HG02763 (cell line): ENCODE measurements around the gene PHACTR2.
"Not testable (repeated sequence)": the region's sequence is repeated elsewhere in the genome, so short reads cannot be mapped to it uniquely, and the experiment has no call there.

ENCODE experiments used
- ATAC-seq: cut with Tn5 transposase; IDR thresholded peaks from one replicate; pipeline ENCODE4 v1.9.1; 2021; ENCODE audit warnings: mild to moderate bottlenecking, moderate library complexity; ENCODE audit not compliant: unreplicated experiment

The PHACTR2 gene

GRCh38 chr6:143759666-143760065, 81.9 kb downstream of the PHACTR2 start:
- ATAC-seq: no peak

DNA sequence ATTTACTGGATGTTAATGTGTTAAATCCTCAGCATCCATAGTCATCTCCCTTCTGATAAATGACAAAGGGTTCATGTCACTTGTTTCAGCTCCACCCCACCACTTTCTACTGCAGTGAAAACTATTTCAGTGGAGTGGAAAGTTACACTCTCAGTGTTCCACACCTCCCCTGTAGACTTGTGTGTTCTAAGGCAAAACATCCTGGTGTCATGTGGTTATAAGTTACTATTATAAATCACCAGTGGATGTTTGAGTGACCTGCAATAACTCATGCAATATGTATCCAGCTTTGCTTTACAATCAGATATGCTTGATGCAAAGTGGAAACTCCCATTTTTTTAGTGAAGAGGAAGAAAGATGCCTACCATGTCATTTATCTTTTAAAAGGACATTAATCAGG, 83.3 kb downstream of the PHACTR2 start:
- ATAC-seq: no peak

DNA sequence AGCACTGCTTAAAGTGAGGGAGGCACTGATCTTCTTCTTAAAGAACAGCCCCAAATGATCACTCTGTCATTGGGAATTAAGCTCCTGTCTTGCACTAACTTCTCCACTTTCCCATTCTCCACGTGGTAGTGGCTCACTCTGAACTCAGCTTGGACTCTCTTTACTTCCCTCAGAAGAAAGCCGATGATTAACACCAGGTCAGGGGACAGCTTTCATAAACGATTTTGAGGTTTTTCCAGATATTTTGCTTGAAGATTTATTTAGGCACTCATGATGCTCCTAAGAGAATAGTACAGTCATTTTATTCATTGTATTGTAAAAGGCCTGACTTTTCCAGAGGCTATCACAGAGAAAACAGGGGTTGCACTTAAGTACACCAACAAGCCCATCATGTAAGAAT, 84.4 kb downstream of the PHACTR2 start:
- ATAC-seq: no peak

DNA sequence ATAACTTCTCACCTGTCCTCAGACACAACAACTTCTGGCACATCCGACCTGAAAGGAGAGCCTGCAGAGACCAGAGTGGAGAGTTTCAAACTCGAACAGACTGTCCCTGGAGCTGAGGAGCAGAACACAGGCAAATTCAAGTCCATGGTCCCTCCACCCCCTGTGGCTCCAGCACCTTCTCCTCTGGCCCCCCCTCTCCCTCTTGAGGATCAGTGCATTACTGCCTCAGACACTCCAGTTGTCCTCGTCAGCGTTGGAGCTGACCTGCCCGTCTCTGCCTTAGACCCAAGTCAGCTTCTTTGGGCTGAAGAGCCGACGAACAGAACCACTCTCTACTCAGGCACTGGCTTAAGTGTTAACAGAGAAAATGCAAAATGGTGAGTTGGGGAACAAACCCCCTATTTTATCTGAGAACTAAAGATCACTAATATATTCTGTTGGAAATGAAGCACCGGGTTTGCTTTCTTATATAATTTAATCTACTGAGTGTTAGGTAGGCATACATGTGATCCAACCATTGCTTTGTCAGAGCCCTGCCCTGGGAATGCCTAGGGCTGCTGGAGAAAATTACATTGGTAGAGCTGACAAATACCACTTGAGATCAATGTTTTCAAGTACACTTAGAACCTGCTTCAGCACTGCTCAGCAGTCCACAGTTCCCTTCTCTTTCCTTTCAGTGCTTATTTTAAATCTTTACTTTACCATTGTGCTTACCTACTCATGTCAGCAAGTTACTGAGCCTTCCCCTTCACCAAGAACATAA, 87.8 kb downstream of the PHACTR2 start:
- ATAC-seq: no peak

- ATAC-seq: no peak
Measured at GRCh38 chr6:143766185-143766553, 88.4 kb downstream of the PHACTR2 start.

GRCh38 chr6:143767433-143767832, 89.7 kb downstream of the PHACTR2 start:
- ATAC-seq: no peak

DNA sequence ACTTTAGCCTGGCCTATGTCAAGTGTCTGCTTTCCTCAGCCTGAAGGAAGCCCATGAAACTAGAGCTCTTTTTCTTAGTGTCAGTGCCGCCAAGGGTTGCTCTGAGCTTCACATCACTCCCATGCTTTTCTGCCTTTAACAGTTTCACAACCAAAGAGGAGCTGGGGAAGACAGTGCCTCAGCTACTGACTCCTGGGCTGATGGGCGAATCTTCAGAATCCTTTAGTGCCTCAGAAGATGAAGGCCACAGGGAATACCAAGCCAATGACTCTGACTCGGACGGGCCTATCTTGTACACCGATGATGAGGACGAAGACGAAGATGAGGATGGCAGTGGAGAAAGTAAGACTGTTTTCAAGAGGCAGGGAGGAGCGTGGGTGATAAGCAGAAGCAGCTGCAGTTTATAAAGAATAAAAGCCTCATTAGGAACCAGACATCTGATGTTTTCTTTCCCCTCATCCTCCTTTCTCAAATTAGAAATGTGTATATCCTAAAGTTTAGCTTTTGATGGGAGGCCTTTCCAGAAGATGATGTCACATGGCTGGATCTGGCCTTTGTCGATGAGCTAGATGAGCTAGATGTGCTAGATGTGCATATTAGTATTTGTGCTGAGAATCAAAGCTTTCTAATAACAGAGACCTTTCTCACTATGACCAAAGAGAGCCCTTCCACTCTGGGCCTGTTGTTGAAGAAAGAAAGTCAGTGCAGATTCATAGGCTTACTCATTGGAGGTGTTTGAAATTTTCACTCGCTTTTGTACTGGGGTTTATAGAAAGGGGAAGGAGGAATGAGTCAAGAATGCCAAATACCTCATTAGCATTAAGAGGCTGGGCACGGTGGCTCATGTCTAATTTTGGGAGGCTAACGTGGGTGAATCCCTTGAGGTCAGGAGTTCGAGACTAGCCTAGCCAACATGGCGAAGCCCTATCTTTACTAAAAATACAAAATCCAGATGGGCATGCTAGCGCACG, 94.6 kb downstream of the PHACTR2 start:
- no peak for ATAC-seq

- ATAC-seq: no peak
Measured at GRCh38 chr6:143773506-143774150, 95.9 kb downstream of the PHACTR2 start.

DNA sequence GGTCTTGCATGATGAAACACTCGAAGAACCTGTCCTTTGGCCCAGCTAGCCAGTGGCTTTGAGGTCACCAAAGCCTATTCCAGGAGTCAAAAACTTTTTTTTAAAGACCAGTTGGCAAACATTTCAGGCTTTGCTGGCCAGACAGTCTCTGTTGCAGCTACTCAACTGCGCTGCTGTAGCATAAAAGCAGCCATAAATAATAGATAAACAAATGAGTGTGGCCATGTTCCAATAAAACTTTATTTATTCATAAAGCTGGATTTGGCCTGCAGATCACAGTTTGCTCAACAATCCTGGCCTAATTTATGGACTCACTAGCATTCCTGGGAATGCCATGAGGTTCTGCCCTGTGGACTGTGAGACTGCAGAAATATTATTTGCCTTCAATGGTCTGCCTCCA, 96.6 kb downstream of the PHACTR2 start:
- ATAC-seq: no peak

GRCh38 chr6:143775336-143775735, 97.6 kb downstream of the PHACTR2 start:
- no peak for ATAC-seq

GRCh38 chr6:143778926-143779325, 101.2 kb downstream of the PHACTR2 start:
- no peak for ATAC-seq

GRCh38 chr6:143782481-143782880, 104.7 kb downstream of the PHACTR2 start:
- ATAC-seq: no peak

DNA sequence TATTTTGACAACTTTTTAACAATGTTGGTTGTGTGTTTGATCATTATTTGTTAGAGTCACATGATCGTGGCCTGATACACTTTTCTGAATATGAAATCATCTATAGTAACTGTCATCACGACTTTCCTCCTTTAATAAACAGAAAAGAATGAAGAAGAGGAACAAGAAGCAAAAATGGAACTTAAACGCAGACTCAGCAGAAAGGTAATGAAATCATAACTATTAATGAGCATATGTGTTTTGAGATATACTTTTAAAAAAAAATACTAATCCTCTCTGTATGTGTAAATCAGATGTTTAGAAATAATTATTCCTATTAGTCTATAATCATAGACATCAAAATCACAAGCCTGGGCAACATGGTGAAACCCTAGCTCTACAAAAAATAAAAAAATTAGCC, 105.3 kb downstream of the PHACTR2 start:
- ATAC-seq: no peak

- no peak for ATAC-seq
Measured at GRCh38 chr6:143784316-143784715, 106.6 kb downstream of the PHACTR2 start.

DNA sequence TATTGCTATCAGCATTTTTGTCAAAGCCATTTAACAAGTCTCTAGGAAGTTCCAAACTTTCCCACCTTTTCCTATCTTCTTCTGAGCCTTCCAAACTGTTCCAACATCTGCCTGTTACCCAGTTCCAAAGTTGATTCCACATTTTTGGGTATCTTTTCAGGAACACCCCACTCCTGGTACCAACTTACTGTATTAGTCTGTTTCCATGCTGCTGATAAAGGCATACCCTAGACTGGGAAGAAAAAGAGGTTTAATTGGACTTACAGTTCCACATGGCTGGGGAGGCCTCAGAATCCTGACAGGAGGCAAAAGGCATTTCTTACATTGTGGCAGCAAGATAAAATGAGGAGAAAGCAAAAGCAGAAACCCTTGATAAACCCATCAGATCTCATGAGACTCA, 108.6 kb downstream of the PHACTR2 start:
- ATAC-seq: not testable (repeated sequence)

DNA sequence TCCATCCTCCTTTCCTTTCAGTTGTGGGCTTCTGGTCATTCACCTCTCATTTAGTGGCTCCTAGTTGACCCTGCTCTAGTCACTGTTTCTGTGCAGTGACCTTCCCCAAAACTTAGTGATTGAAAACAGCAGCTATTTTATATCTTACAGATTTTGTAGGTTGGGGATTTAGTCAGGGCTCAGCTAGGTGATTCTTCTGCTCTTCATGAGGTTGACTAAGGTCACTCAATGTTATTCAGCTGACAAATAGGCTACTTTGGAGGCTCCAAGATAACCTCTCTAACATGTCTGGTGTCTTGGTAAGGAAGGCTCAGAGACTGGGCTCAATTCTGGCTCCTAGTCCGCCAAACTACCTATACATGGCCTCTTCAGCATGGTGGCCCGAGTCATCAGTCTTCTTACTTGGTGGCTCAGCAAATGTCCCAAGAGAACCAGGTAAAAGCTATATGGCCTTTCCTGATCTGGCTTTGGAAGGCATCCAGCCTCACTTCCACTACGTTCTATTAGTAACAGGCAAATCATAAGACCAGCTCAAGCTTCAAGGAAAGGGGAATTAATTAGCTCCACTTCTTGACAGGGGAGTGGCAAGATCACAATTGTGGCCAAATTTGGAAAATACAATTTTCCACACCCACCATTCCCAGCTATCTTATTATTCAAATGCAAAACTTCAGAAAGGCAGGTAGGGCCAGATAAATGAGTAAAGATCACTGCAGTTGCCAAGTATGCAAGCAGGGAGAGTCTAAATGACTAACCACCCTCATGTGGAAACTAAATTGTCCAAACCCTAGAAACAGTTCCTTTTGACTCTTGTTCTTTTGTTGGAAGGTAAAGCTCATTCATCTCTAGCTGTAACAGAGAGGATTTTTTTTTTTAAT, 114.9 kb downstream of the PHACTR2 start:
- no peak for ATAC-seq

- no peak for ATAC-seq
Measured at GRCh38 chr6:143793280-143793619, 115.5 kb downstream of the PHACTR2 start.

- ATAC-seq: not testable (repeated sequence)
Measured at GRCh38 chr6:143796551-143796950, 118.8 kb downstream of the PHACTR2 start.

DNA sequence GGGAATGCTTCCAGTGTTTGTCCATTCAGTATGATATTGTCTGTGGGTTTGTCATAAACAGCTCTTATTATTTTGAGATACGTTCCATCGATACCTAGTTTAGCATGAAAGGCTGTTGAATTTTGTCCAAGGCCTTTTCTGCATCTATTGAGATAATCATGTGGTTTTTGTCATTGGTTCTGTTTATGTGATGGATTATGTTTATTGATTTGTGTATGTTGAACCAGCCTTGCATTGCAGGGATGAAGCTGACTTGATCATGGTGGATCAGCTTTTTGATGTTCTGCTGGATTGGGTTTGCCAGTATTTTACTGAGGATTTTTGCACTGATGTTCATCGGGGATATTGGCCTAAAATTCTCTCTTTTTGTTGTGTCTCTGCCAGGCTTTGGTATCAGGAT, 120.7 kb downstream of the PHACTR2 start:
- not testable (repeated sequence) for ATAC-seq

DNA sequence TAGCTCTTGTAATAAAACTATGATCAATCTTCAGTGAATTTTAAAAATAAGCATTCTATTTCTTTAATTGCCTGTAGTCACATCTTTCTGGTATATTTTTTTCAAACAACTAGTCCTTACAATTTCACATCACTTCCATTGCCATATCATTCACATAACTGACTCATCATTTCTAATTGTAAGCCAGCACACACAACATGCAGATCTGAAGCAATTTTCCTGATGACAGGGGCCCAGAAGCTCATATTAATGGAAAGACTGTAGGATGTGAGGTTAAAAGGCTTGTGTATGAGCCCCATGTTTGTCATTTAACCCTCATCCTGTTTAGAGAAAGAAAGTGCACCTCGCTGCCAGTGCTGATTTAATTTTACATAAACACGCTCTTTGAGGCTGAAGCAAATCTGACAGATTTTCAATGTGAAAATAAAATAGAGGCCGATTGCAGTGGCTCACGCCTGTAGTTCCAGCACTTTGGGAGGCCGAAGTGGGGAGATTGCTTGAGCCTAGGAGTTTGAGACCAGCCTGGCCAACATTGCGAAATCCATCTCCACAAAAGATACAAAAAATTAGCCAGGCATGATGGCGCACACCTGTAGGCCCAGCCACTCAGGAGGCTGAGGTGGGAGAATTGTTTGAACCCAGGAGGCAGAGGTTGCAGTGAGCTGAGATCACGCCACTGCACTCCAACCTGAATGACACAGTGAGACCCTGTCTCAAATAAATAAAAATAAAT, 125.2 kb downstream of the PHACTR2 start:
- no peak for ATAC-seq
